ENCODE measurements around the gene RPUSD3.

- no peak for TF ChIP-seq CTCF (IDR thresholded peaks at IDR 0.05)
- TF ChIP-seq EP300 (IDR thresholded peaks at IDR 0.05), result no peak
Observed at GRCh38 chr3:9804996-9805395, 38.8 kb downstream of the RPUSD3 start.
